Activated CD4-positive, alpha-beta memory T cell treated with anti-CD3 and anti-CD28 coated beads, Interleukin-2, amount 10 ng/mL, durations not matched to agents 7 days and 5 days (primary cell): ENCODE measurements around the gene TAS2R30. TPM values are rescaled to one million over a fixed set of nuclear protein-coding genes. Genes with fewer than 3 reads are reported as not detected.
"Not testable (repeated sequence)": the region's sequence is repeated elsewhere in the genome, so short reads cannot be mapped to it uniquely, and the experiment has no call there.

Experiments
- CTCF ChIA-PET: fragments of 350-600 bp; sonication (Branson Sonifier 250); formaldehyde crosslinking; loops from one replicate; lab custom pipeline; 2021; ENCODE audit warnings: antibody characterized with exemption, inconsistent platforms; lab: Charles Lee
- POLR2A ChIA-PET: fragments of 350-600 bp; sonication (Branson Sonifier 250); formaldehyde crosslinking; loops from one replicate; lab custom pipeline; 2021; ENCODE audit warnings: antibody characterized with exemption; lab: Charles Lee
- DNase-seq: peaks from one replicate; pipeline ENCODE4 v3.0.0-alpha.2; 2020
- H3K27ac Mint-ChIP-seq: one replicate; pipeline ENCODE4 v1.8.0; 2021; ENCODE audit warnings: mild to moderate bottlenecking, mixed read lengths
- H3K27me3 Mint-ChIP-seq: one replicate; pipeline ENCODE4 v1.8.0; 2021; ENCODE audit warnings: mixed read lengths
- H3K36me3 Mint-ChIP-seq: one replicate; pipeline ENCODE4 v1.8.0; 2021; ENCODE audit warnings: low read depth, mixed read lengths
- H3K4me1 Mint-ChIP-seq: one replicate; pipeline ENCODE4 v1.8.0; 2021; ENCODE audit warnings: mixed read lengths
- H3K4me3 Mint-ChIP-seq: one replicate; pipeline ENCODE4 v1.8.0; 2021; ENCODE audit warnings: mild to moderate bottlenecking, mixed read lengths
- H3K9me3 Mint-ChIP-seq: one replicate; pipeline ENCODE4 v1.8.0; 2021; ENCODE audit warnings: mixed read lengths
- total RNA-seq, 2 experiments: library from RNA; stranded (reverse); gene quantifications; one replicate each; pipeline ENCODE4 v1.2.3, GENCODE V29; 2021

Gene TAS2R30
- total RNA-seq, 2 experiments from 2014 or later, result 1.6 to 1.7 TPM

GRCh38 chr12:11154400-11154925, 20.0 kb upstream of the TAS2R30 start:
- CTCF ChIA-PET, result no interaction called here

GRCh38 chr12:11152725-11153124, 18.3 kb upstream of the TAS2R30 start:
- Mint-ChIP-seq H3K4me1 (peaks cover 1% of the 10 kb centered on the region), H3K36me3 (peaks cover 38% of the 10 kb centered on the region), H3K27me3 (no peaks in the 10 kb centered on the region), H3K9me3 (peaks cover 2% of the 10 kb centered on the region), H3K27ac (no peak overlapping the region), H3K4me3 (no peak overlapping the region)
- CTCF ChIA-PET, result no interaction called here
- POLR2A ChIA-PET, result no interaction called here
- no peak for DNase-seq

More at GRCh38 chr12:11154400-11154925, 20.0 kb upstream of the TAS2R30 start:
- Mint-ChIP-seq H3K27me3 (no peaks in the 10 kb centered on the region), H3K4me3 (no peak overlapping the region), H3K4me1 (peaks cover 1% of the 10 kb centered on the region), H3K9me3 (peaks cover 2% of the 10 kb centered on the region), H3K27ac (no peak overlapping the region), H3K36me3 (peaks cover 44% of the 10 kb centered on the region)
- DNase-seq, result no peak
- POLR2A ChIA-PET, result no interaction called here

GRCh38 chr12:11150832-11151231, 16.4 kb upstream of the TAS2R30 start:
- ChIA-PET CTCF (no interaction called here), POLR2A (no interaction called here)
- peaks cover 2% of the 10 kb centered on the region for H3K9me3 Mint-ChIP-seq
- peaks cover 28% of the 10 kb centered on the region for H3K36me3 Mint-ChIP-seq
- H3K27me3 Mint-ChIP-seq, result no peaks in the 10 kb centered on the region
- peaks cover 1% of the 10 kb centered on the region for H3K4me1 Mint-ChIP-seq
- DNase-seq, result no peak
- no peak overlapping the region for H3K4me3 Mint-ChIP-seq
- no peak overlapping the region for H3K27ac Mint-ChIP-seq

GRCh38 chr12:11147420-11147819, 13.0 kb upstream of the TAS2R30 start:
- peaks cover 1% of the 10 kb centered on the region for H3K4me1 Mint-ChIP-seq
- ChIA-PET CTCF (no interaction called here), POLR2A (no interaction called here)
- peaks cover 12% of the 10 kb centered on the region for H3K36me3 Mint-ChIP-seq
- H3K4me3 Mint-ChIP-seq, result no peak overlapping the region
- no peaks in the 10 kb centered on the region for H3K27me3 Mint-ChIP-seq
- DNase-seq, result no peak
- H3K9me3 Mint-ChIP-seq, result peaks cover 11% of the 10 kb centered on the region
- H3K27ac Mint-ChIP-seq, result no peak overlapping the region

- DNase-seq, result no peak
- H3K9me3 Mint-ChIP-seq, result peaks cover 11% of the 10 kb centered on the region
- peaks cover 19% of the 10 kb centered on the region for H3K36me3 Mint-ChIP-seq
- H3K27ac Mint-ChIP-seq, result no peak overlapping the region
- ChIA-PET CTCF (no interaction called here), POLR2A (interaction anchor here (1.5 kb wide), 1 partner anchor 27 kb away, joined by 6 read pairs; the partner anchor contains the start of gene SMIM10L1)
- H3K4me3 Mint-ChIP-seq, result no peak overlapping the region
- H3K4me1 Mint-ChIP-seq, result no peaks in the 10 kb centered on the region
- no peaks in the 10 kb centered on the region for H3K27me3 Mint-ChIP-seq
These were observed 9.9 kb upstream of the TAS2R30 start for GRCh38 chr12:11144297-11144696.

- POLR2A ChIA-PET, result no interaction called here
- Mint-ChIP-seq H3K9me3 (peaks cover 11% of the 10 kb centered on the region), H3K4me3 (no peak overlapping the region), H3K36me3 (peaks cover 16% of the 10 kb centered on the region), H3K27ac (no peak overlapping the region), H3K4me1 (no peaks in the 10 kb centered on the region), H3K27me3 (no peaks in the 10 kb centered on the region)
- CTCF ChIA-PET, result no interaction called here
- no peak for DNase-seq
These were observed 8.9 kb upstream of the TAS2R30 start for GRCh38 chr12:11143352-11143751.

GRCh38 chr12:11136075-11136474, 1.6 kb upstream of the TAS2R30 start:
- Mint-ChIP-seq H3K4me3 (no peak overlapping the region), H3K36me3 (peaks cover 22% of the 10 kb centered on the region), H3K4me1 (no peaks in the 10 kb centered on the region), H3K27me3 (no peaks in the 10 kb centered on the region), H3K9me3 (peaks cover 2% of the 10 kb centered on the region), H3K27ac (no peak overlapping the region)
- no peak for DNase-seq
- ChIA-PET POLR2A (no interaction called here), CTCF (no interaction called here)

- no peak overlapping the region for H3K4me3 Mint-ChIP-seq
- H3K27ac Mint-ChIP-seq, result no peak overlapping the region
- no peaks in the 10 kb centered on the region for H3K4me1 Mint-ChIP-seq
- H3K9me3 Mint-ChIP-seq, result peaks cover 2% of the 10 kb centered on the region
- DNase-seq, result no peak
- H3K27me3 Mint-ChIP-seq, result no peaks in the 10 kb centered on the region
- ChIA-PET POLR2A (no interaction called here), CTCF (no interaction called here)
- peaks cover 26% of the 10 kb centered on the region for H3K36me3 Mint-ChIP-seq
These were observed 628 bp downstream of the TAS2R30 start for GRCh38 chr12:11133816-11134215.

- POLR2A ChIA-PET, result no interaction called here
- Mint-ChIP-seq H3K4me3 (no peak overlapping the region), H3K9me3 (peaks cover 2% of the 10 kb centered on the region), H3K27me3 (no peaks in the 10 kb centered on the region), H3K4me1 (no peaks in the 10 kb centered on the region), H3K36me3 (peaks cover 30% of the 10 kb centered on the region), H3K27ac (no peak overlapping the region)
- CTCF ChIA-PET, result no interaction called here
- no peak for DNase-seq
These were observed 1.3 kb downstream of the TAS2R30 start for GRCh38 chr12:11133162-11133561.

GRCh38 chr12:11130999-11131398, 3.4 kb downstream of the TAS2R30 start:
- no peaks in the 10 kb centered on the region for H3K4me1 Mint-ChIP-seq
- no peak overlapping the region for H3K27ac Mint-ChIP-seq
- DNase-seq, result no peak
- H3K4me3 Mint-ChIP-seq, result no peak overlapping the region
- ChIA-PET POLR2A (no interaction called here), CTCF (no interaction called here)
- H3K9me3 Mint-ChIP-seq, result peaks cover 4% of the 10 kb centered on the region
- no peaks in the 10 kb centered on the region for H3K27me3 Mint-ChIP-seq
- H3K36me3 Mint-ChIP-seq, result peaks cover 33% of the 10 kb centered on the region

GRCh38 chr12:11130382-11130781, 4.1 kb downstream of the TAS2R30 start:
- no peaks in the 10 kb centered on the region for H3K27me3 Mint-ChIP-seq
- H3K36me3 Mint-ChIP-seq, result peaks cover 32% of the 10 kb centered on the region

GRCh38 chr12:11114130-11114529, 20.3 kb downstream of the TAS2R30 start:
- peaks cover 13% of the 10 kb centered on the region for H3K4me1 Mint-ChIP-seq
- H3K27ac Mint-ChIP-seq, DNase-seq, H3K4me3 Mint-ChIP-seq, CTCF ChIA-PET, POLR2A ChIA-PET, H3K27me3 Mint-ChIP-seq: not testable (repeated sequence)
- H3K36me3 Mint-ChIP-seq, result peaks cover 84% of the 10 kb centered on the region
- H3K9me3 Mint-ChIP-seq, result peaks cover 47% of the 10 kb centered on the region

More at GRCh38 chr12:11130382-11130781, 4.1 kb downstream of the TAS2R30 start:
- no peak overlapping the region for H3K4me3 Mint-ChIP-seq
- H3K4me1 Mint-ChIP-seq, result no peaks in the 10 kb centered on the region
- ChIA-PET CTCF (no interaction called here), POLR2A (no interaction called here)
- H3K9me3 Mint-ChIP-seq, result peaks cover 4% of the 10 kb centered on the region
- no peak overlapping the region for H3K27ac Mint-ChIP-seq
- no peak for DNase-seq

- POLR2A ChIA-PET, H3K4me3 Mint-ChIP-seq, H3K27me3 Mint-ChIP-seq, DNase-seq, CTCF ChIA-PET, H3K27ac Mint-ChIP-seq: not testable (repeated sequence)
- peaks cover 49% of the 10 kb centered on the region for H3K9me3 Mint-ChIP-seq
- H3K36me3 Mint-ChIP-seq, result peaks cover 89% of the 10 kb centered on the region
- peaks cover 21% of the 10 kb centered on the region for H3K4me1 Mint-ChIP-seq
These were observed 23.2 kb downstream of the TAS2R30 start for GRCh38 chr12:11111213-11111612.

GRCh38 chr12:11108862-11109261, 25.6 kb downstream of the TAS2R30 start:
- H3K4me3 Mint-ChIP-seq, result no peak overlapping the region
- peaks cover 41% of the 10 kb centered on the region for H3K9me3 Mint-ChIP-seq
- peaks cover 21% of the 10 kb centered on the region for H3K4me1 Mint-ChIP-seq
- no peaks in the 10 kb centered on the region for H3K27me3 Mint-ChIP-seq
- CTCF ChIA-PET, result interaction anchor here (1.3 kb wide), 1 partner anchor 62 kb away, joined by 3 read pairs; the partner anchor contains the start of gene SMIM10L1
- peaks cover 72% of the 10 kb centered on the region for H3K36me3 Mint-ChIP-seq
- DNase-seq, result no peak
- POLR2A ChIA-PET, result no interaction called here
- peak overlapping the region; percentile 58 for H3K27ac Mint-ChIP-seq
